ENCODE data around the gene CIAO2B. TPM values are rescaled to one million over a fixed set of nuclear protein-coding genes. Genes with fewer than 3 reads are reported as not detected.
"Not testable (repeated sequence)": the region's sequence is repeated elsewhere in the genome, so short reads cannot be mapped to it uniquely, and the experiment has no call there.

CIAO2B gene
- total RNA-seq, 4 donors from 2014 or later, result 189 to 338 (median 264) TPM

DNA sequence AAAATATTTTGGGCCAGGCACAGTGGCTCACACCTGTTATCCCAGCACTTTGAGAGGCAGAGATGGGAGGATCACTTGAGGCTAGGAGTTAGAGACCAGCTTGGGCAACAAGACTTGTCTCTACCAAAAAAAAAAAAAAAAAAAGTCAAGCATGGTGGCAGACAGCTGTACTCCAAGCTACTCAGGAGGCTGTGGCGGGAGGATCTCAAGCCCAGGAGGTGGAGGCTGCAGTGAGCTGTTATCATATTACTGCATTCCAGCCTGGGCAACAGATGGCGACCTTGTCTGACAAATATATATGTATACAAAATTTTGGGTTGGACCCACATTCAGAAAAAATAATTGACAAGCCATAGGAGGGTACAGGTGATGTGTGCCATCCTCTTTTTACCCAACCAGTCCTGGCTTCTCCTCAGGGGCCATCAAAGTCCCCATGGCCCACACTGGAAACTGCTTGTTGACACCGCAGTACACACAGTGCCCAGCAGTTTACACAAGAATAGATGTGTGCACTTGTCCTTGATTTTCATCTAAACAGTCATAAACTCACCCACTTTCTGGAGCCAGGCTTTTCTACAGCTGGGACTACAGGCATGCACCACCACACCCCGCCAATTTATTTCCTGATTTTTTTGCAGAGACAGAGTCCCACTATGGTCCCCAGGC lies 2.8 kb upstream of the CIAO2B start:
- DNase-seq (peak in 1 of 2 donors; percentile 20), ATAC-seq (no peak)
- H3K4me1 ChIP-seq, result peaks cover 32 to 43% of the 10 kb centered on the region in 2 donors
- H3K36me3 ChIP-seq, result peaks cover 0 to 57% of the 10 kb centered on the region in 2 donors
- H3K27me3 ChIP-seq, result no peaks in the 10 kb centered on the region
- TF ChIP-seq, protein P1, sequence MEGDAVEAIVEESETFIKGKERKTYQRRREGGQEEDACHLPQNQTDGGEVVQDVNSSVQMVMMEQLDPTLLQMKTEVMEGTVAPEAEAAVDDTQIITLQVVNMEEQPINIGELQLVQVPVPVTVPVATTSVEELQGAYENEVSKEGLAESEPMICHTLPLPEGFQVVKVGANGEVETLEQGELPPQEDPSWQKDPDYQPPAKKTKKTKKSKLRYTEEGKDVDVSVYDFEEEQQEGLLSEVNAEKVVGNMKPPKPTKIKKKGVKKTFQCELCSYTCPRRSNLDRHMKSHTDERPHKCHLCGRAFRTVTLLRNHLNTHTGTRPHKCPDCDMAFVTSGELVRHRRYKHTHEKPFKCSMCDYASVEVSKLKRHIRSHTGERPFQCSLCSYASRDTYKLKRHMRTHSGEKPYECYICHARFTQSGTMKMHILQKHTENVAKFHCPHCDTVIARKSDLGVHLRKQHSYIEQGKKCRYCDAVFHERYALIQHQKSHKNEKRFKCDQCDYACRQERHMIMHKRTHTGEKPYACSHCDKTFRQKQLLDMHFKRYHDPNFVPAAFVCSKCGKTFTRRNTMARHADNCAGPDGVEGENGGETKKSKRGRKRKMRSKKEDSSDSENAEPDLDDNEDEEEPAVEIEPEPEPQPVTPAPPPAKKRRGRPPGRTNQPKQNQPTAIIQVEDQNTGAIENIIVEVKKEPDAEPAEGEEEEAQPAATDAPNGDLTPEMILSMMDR (IDR thresholded peaks at IDR 0.05 in 4 of 5, conservative IDR thresholded peaks at IDR 0.05 in 1 of 5), result no peak
- TF ChIP-seq POLR2A (IDR thresholded peaks at IDR 0.05), result no peak
- H3K4me3 ChIP-seq, result peak overlapping the region in 1 of 4 donors; percentile 95
- intact Hi-C loops (cut with DNase I; ENCODE audit: low total_unique reads), result no loop called here
- no peaks in the 10 kb centered on the region for H3K9me3 ChIP-seq
- H3K27ac ChIP-seq, result peak overlapping the region; percentile 95 to 99 (median 98)
- in situ Hi-C loops (cut with MboI; ENCODE audit: low sequenced_read_pairs in 4 of 4), result no loop called here

DNA sequence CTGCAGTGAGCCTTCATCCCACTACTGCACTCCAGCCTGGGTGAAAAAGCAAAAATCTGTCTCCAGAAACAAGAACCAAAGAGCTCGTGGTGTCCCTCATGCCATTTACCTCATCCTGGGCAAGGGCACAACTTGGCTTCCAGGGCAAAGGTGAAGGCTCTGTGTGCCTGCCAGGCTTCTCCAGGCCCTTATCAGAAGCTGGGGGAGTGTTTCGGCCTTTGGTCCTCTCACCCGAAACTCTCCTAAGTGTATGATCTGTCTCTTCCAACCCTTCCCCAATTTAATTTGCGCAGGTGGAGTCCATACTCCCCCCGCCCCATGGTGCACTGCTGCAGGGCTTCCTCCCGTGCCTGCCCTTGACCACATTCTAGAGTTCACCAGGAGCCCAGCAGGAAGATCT lies 2.3 kb upstream of the CIAO2B start:
- peak overlapping the region; percentile 95 to 99 (median 98) for H3K27ac ChIP-seq
- intact Hi-C loops (cut with DNase I; ENCODE audit: low total_unique reads), result no loop called here
- TF ChIP-seq POLR2A (IDR thresholded peaks at IDR 0.05), result peak; percentile 19 to 27
- TF ChIP-seq, protein P1 (IDR thresholded peaks at IDR 0.05 in 4 of 5, conservative IDR thresholded peaks at IDR 0.05 in 1 of 5), result no peak
- H3K4me1 ChIP-seq, result peaks cover 34 to 44% of the 10 kb centered on the region in 2 donors
- ATAC-seq, result peak; percentile 6 to 19
- H3K27me3 ChIP-seq, result no peaks in the 10 kb centered on the region
- H3K9me3 ChIP-seq, result no peaks in the 10 kb centered on the region
- peak in 1 of 2 donors; percentile 56 for DNase-seq
- peaks cover 0 to 57% of the 10 kb centered on the region in 2 donors for H3K36me3 ChIP-seq
- in situ Hi-C loops (cut with MboI; ENCODE audit: low sequenced_read_pairs in 4 of 4), result no loop called here
- peak overlapping the region; percentile 88 to 99 (median 94) for H3K4me3 ChIP-seq

DNA sequence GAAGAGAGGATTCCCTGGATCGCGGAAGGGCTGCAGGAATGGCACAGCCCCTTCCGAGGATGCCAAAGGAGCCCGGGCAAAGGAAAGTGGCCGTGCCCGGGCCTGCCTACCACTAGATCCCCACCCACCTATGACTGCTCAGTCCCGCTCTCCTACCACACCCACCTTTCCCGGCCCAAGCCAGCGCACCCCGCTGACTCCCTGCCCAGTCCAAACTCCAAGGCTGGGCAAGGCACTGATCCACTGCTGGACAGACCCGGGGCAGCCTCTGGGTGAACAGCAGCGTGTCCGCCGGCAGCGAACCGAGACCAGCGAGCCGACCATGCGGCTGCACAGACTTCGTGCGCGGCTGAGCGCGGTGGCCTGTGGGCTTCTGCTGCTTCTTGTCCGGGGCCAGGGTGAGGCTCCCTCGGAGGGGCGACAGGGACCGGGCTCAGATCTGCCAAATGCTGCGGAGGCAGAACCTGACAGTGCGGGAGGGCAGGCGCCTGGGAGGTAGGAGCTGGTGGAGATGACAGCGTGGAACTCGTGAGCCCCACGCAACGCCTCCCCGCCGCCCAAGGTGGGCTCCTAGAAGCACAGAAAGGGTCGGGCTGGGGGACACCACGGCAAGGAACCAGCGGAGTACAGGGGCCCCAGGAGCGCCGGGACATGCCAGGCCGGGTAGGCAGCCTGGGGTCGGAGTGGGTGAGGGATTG lies 1.3 kb upstream of the CIAO2B start, which contains the start of gene CES2:
Gene CES2, plus strand, starts transcription at position 203 of the 698 bp plus-strand sequence. Its CDS starts 120 bp downstream, at position 323.
- peaks cover 0 to 48% of the 10 kb centered on the region in 2 donors for H3K36me3 ChIP-seq
- intact Hi-C loops (cut with DNase I; ENCODE audit: low total_unique reads) (no loop called here), in situ Hi-C loops (cut with MboI; ENCODE audit: low sequenced_read_pairs in 4 of 4) (no loop called here)
- peak; percentile 63 to 68 for DNase-seq
- H3K27ac ChIP-seq, result peak within 1 kb of the TSS; percentile 95 to 99 (median 98)
- H3K27me3 ChIP-seq, result no peaks in the 10 kb centered on the region
- TF ChIP-seq, protein P1 (IDR thresholded peaks at IDR 0.05 in 4 of 5, conservative IDR thresholded peaks at IDR 0.05 in 1 of 5), result no peak
- peak; percentile 37 to 64 for TF ChIP-seq POLR2A (IDR thresholded peaks at IDR 0.05)
- H3K9me3 ChIP-seq, result no peaks in the 10 kb centered on the region
- ATAC-seq, result peak; percentile 28 to 40
- peaks cover 36 to 47% of the 10 kb centered on the region in 2 donors for H3K4me1 ChIP-seq
- peak within 1 kb of the TSS; percentile 88 to 99 (median 94) for H3K4me3 ChIP-seq

DNA sequence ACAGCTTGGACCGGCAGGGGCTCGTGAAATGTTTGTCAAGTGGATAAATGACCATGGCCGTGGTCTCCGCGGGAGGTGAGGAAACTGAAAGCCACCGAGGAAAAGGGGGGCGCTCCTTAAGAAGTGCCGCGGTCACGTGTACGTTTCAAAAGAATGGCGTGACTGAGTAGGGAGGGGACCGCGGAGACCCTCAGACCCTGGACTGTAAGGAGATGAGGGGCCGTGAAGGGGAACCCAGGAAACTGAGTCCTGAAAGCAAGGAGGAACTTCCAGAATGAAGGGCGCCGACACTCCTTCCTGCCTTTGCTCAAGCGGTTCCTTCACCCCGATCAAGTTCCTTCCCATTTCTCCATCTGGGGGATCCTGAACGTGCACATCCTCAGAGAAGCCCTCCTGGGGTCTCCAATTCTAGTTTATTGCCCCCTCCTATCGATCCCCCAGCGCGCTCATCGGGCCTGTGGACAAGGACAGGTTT lies 674 bp upstream of the CIAO2B start:
- DNase-seq; intact Hi-C loops (cut with DNase I; ENCODE audit: low total_unique reads); in situ Hi-C loops (cut with MboI; ENCODE audit: low sequenced_read_pairs in 4 of 4); H3K9me3 ChIP-seq; H3K27me3 ChIP-seq: not testable (repeated sequence)
- ATAC-seq, result peak; percentile 3 to 8
- H3K4me3 ChIP-seq, result peak overlapping the region; percentile 88 to 99 (median 94)
- H3K27ac ChIP-seq, result peak overlapping the region; percentile 95 to 99 (median 98)
- peaks cover 42 to 53% of the 10 kb centered on the region in 2 donors for H3K4me1 ChIP-seq
- H3K36me3 ChIP-seq, result peaks cover 0 to 42% of the 10 kb centered on the region in 2 donors

DNA sequence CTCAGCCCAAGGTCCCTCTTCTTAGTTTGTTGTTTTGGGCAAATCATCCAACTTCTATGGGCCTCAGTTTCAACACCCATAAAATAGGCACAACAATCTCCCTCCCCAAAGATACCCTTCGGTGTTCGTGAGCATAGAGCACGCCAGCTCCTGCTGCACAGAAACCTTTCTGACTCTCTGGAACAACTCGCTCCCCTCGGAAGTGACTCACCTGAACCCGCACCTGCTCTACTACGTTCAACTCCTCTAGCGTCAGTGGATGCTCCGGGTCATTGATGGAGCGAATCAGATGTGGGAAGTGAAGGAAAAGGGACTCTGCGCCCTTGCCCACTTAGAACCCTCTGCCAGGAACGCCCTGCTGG lies 445 bp downstream of the CIAO2B start:
- no peak for ATAC-seq

More for the DNA sequence above, 445 bp downstream of the CIAO2B start:
- intact Hi-C loops (cut with DNase I; ENCODE audit: low total_unique reads) (no loop called here), in situ Hi-C loops (cut with MboI; ENCODE audit: low sequenced_read_pairs in 4 of 4) (no loop called here)
- peak overlapping the region; percentile 88 to 99 (median 94) for H3K4me3 ChIP-seq
- no peak for TF ChIP-seq POLR2A (IDR thresholded peaks at IDR 0.05)
- TF ChIP-seq, protein P1 (IDR thresholded peaks at IDR 0.05 in 4 of 5, conservative IDR thresholded peaks at IDR 0.05 in 1 of 5), result no peak
- peaks cover 0 to 31% of the 10 kb centered on the region in 2 donors for H3K36me3 ChIP-seq
- H3K4me1 ChIP-seq, result peaks cover 53 to 64% of the 10 kb centered on the region in 2 donors
- peak overlapping the region; percentile 95 to 99 (median 98) for H3K27ac ChIP-seq
- peak in 1 of 2 donors; percentile 29 for DNase-seq
- H3K9me3 ChIP-seq, result no peaks in the 10 kb centered on the region
- no peaks in the 10 kb centered on the region for H3K27me3 ChIP-seq

Data from gastrocnemius medialis (tissue), 4 donors.